Measurements from ENCODE around the gene FILIP1L.

FILIP1L gene

GRCh38 chr3:99878005-99878404 is 236.3 kb downstream of the FILIP1L start:
- no peak for DNase-seq

- no peak for DNase-seq
These were observed 237.2 kb downstream of the FILIP1L start for GRCh38 chr3:99877031-99877579.

- DNase-seq: peak; percentile 69
These were observed 238.1 kb downstream of the FILIP1L start for GRCh38 chr3:99875929-99876841.

GRCh38 chr3:99875581-99875928 is 238.7 kb downstream of the FILIP1L start:
- DNase-seq: no peak

GRCh38 chr3:99874237-99875002 is 239.9 kb downstream of the FILIP1L start:
- DNase-seq: no peak

GRCh38 chr3:99873269-99874102 is 240.8 kb downstream of the FILIP1L start:
- DNase-seq: no peak

GRCh38 chr3:99872923-99873254 is 241.4 kb downstream of the FILIP1L start:
- DNase-seq: no peak

- no peak for DNase-seq
These were observed 242.9 kb downstream of the FILIP1L start for GRCh38 chr3:99871231-99872045.

GRCh38 chr3:99870712-99871111 is 243.6 kb downstream of the FILIP1L start:
- DNase-seq: no peak

- DNase-seq: no peak
These were observed 244.7 kb downstream of the FILIP1L start for GRCh38 chr3:99869621-99870020.

GRCh38 chr3:99868311-99868646 is 246.0 kb downstream of the FILIP1L start:
- DNase-seq: no peak

GRCh38 chr3:99867594-99868310 is 246.5 kb downstream of the FILIP1L start:
- no peak for DNase-seq

- no peak for DNase-seq
These were observed 248.0 kb downstream of the FILIP1L start for GRCh38 chr3:99866261-99866761.

- no peak for DNase-seq
These were observed 249.0 kb downstream of the FILIP1L start for GRCh38 chr3:99865321-99865720.

- no peak for DNase-seq
These were observed 250.0 kb downstream of the FILIP1L start for GRCh38 chr3:99864289-99864688.

GRCh38 chr3:99863588-99863987 is 250.7 kb downstream of the FILIP1L start:
- DNase-seq: no peak

GRCh38 chr3:99863002-99863401 is 251.3 kb downstream of the FILIP1L start:
- no peak for DNase-seq

- no peak for DNase-seq
These were observed 252.1 kb downstream of the FILIP1L start for GRCh38 chr3:99862208-99862607.

GRCh38 chr3:99861216-99861615 is 253.1 kb downstream of the FILIP1L start:
- no peak for DNase-seq

- no peak for DNase-seq
These were observed 254.5 kb downstream of the FILIP1L start for GRCh38 chr3:99859825-99860224.

GRCh38 chr3:99858469-99858868 is 255.8 kb downstream of the FILIP1L start:
- DNase-seq: no peak

Data from CD4-positive, alpha-beta T cell treated with Interleukin-10 for 1 hour (primary cell).